Measurements from ENCODE around the gene PUS1. TPM values are rescaled to one million over a fixed set of nuclear protein-coding genes. Genes with fewer than 3 reads are reported as not detected.

PUS1 gene
- total RNA-seq, 1 experiment from 2014 or later = 117 TPM

DNA sequence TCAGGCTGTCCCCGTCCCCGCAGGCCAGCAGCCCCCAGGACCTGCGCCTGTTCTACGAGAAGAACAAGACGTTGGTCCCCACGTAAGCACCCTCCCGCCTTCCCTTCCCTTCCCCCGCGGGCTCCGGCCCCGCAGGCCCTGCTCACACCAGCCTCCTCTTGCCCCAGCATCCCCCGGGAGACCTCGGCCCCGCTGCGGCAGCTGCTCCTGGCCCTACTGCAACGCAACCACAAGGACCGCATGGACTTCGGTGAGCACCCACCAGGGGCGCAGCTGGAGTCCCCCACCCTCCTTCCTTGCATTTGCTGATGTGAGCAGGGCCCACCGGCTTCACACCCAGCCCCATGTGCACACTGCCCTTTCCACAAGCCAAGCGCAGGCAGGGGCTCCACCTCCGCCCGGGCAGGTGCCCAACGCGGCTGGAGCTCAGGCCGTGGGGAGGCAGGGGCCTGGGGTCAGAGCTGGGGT lies 19.3 kb upstream of the PUS1 start:
- no peak overlapping the region for H2BK12ac ChIP-seq (ENCODE audit: insufficient read length, low read depth, low read length)
- Mint-ChIP-seq H3K27ac (no peak overlapping the region), H3K9me3 (no peaks in the 10 kb centered on the region), H3K27me3 (ENCODE audit: low read depth) (no peaks in the 10 kb centered on the region), H3K4me1 (0 out of 4 replicates have a peak, but pooled peaks cover 0 to 5% of the 10 kb centered on the region in 2 experiments), H3K36me3 (ENCODE audit: insufficient read depth in 1 of 3, low read depth in 3 of 3) (peaks cover 12 to 41% (median 36%) of the 10 kb centered on the region in 3 experiments; a peak in 6 of 7 replicates), H3K4me3 (no peak overlapping the region)
- no peak overlapping the region for H3K56ac ChIP-seq (ENCODE audit: insufficient read length, low read depth, low read length)
- no peak overlapping the region for H3K14ac ChIP-seq (ENCODE audit: insufficient read depth, low read length)
- no peaks in the 10 kb centered on the region for H3K4me1 ChIP-seq (ENCODE audit: insufficient read depth, low read length)
- H2AK5ac ChIP-seq (ENCODE audit: insufficient read length, low read length) = no peak overlapping the region
- H3K4ac ChIP-seq (ENCODE audit: low read depth, low read length) = no peak overlapping the region
- no peak overlapping the region for H3K9ac ChIP-seq (ENCODE audit: extremely low read depth, insufficient read length, low read length)
- H3T11ph ChIP-seq (ENCODE audit: low read length) = no peak overlapping the region
- H2BK20ac ChIP-seq (ENCODE audit: low read depth, low read length, poor library complexity, severe bottlenecking) = no peak overlapping the region
- H2BK15ac ChIP-seq (ENCODE audit: low read depth, low read length) = no peak overlapping the region
- H4K8ac ChIP-seq (replicated peaks; ENCODE audit: insufficient read length, low read depth, low read length) = no peak overlapping the region
- H2BK5ac ChIP-seq (ENCODE audit: insufficient read length, low read length) = no peak overlapping the region
- TF ChIP-seq, protein P1, sequence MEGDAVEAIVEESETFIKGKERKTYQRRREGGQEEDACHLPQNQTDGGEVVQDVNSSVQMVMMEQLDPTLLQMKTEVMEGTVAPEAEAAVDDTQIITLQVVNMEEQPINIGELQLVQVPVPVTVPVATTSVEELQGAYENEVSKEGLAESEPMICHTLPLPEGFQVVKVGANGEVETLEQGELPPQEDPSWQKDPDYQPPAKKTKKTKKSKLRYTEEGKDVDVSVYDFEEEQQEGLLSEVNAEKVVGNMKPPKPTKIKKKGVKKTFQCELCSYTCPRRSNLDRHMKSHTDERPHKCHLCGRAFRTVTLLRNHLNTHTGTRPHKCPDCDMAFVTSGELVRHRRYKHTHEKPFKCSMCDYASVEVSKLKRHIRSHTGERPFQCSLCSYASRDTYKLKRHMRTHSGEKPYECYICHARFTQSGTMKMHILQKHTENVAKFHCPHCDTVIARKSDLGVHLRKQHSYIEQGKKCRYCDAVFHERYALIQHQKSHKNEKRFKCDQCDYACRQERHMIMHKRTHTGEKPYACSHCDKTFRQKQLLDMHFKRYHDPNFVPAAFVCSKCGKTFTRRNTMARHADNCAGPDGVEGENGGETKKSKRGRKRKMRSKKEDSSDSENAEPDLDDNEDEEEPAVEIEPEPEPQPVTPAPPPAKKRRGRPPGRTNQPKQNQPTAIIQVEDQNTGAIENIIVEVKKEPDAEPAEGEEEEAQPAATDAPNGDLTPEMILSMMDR (conservative IDR thresholded peaks at IDR 0.05) = no peak
- no peak overlapping the region for H4K5ac ChIP-seq (ENCODE audit: insufficient read length, low read depth, low read length)
- no peaks in the 10 kb centered on the region for H4K20me1 ChIP-seq (ENCODE audit: control insufficient read depth, insufficient read depth, insufficient read length)
- H4K91ac ChIP-seq (ENCODE audit: insufficient read length, low read depth, low read length) = no peak overlapping the region
- no peaks in the 10 kb centered on the region for H3K23me2 ChIP-seq (ENCODE audit: insufficient read length, low read depth, low read length, poor library complexity, severe bottlenecking)
- DNase-seq = no peak
- H3K4me2 ChIP-seq (ENCODE audit: insufficient read depth, insufficient read length, low read length) = no peak overlapping the region
- WGBS (ENCODE audit: extremely low coverage, insufficient read length, low lambda C conversion rate) = no CpG with 5 or more reads among the region's 26 CpGs
- H3K9me3 ChIP-seq (ENCODE audit: control insufficient read depth, low read depth, low read length) = no peaks in the 10 kb centered on the region
- no peaks in the 10 kb centered on the region for H3K79me2 ChIP-seq (ENCODE audit: insufficient read depth, low read length)
- H3K27ac ChIP-seq (ENCODE audit: insufficient read length, low read depth, low read length) = no peak overlapping the region
- no peak overlapping the region for H3K23ac ChIP-seq (ENCODE audit: insufficient read length, low read depth, low read length)
- no peaks in the 10 kb centered on the region for H3K79me1 ChIP-seq (ENCODE audit: insufficient read depth, low read depth, low read length, poor library complexity, severe bottlenecking)
- H2AFZ ChIP-seq (ENCODE audit: low read length) = no peak overlapping the region
- no peaks in the 10 kb centered on the region for H3K27me3 ChIP-seq (ENCODE audit: insufficient read depth, low read length)
- H2BK120ac ChIP-seq (ENCODE audit: low read depth, low read length, poor library complexity, severe bottlenecking) = no peak overlapping the region
- H3K18ac ChIP-seq (ENCODE audit: insufficient read length, low read depth, low read length) = no peak overlapping the region

Measured in H9 (cell line).